H1 (cell line): ENCODE measurements around the gene GAS7. TPM values are rescaled to one million over a fixed set of nuclear protein-coding genes. Genes with fewer than 3 reads are reported as not detected.

Experiments
- CTCF ChIA-PET: fragments of 300-600 bp; sonication (Branson Sonifier 250); formaldehyde crosslinking; loops from one replicate; lab custom pipeline; 2021; ENCODE audit not compliant: partially characterized antibody; lab: Charles Lee
- POLR2A ChIA-PET: fragments of 300-600 bp; sonication (Branson Sonifier 250); formaldehyde crosslinking; loops from one replicate; lab custom pipeline; 2021; ENCODE audit warnings: inconsistent platforms; ENCODE audit not compliant: partially characterized antibody; lab: Charles Lee
- DNase-seq, 2 experiments: peaks; one replicate each; pipeline versions ENCODE4 v3.0.0 to v3.0.0-alpha.2; 2010 to 2022; ENCODE audit warnings: low spot score in 2 of 2, low read depth in 1 of 2, mixed read lengths in 1 of 2
- FAIRE-seq: peaks from 2 replicates; lab custom pipeline; 2011; peaks lifted over from hg19 to GRCh38; lab: Jason Lieb, UNC
- H2AFZ ChIP-seq: 2 replicates; pipeline ENCODE4 v1.8.1; 2012; ENCODE audit warnings: low read length, inconsistent platforms
- H2AK5ac ChIP-seq: 2 replicates; pipeline ENCODE4 v1.6.1; 2013; ENCODE audit warnings: low read depth, low read length
- H2BK120ac ChIP-seq: replicated peaks from 2 replicates; pipeline ENCODE3; 2013; ENCODE audit warnings: low read depth, low read length, inconsistent platforms
- H2BK12ac ChIP-seq: 2 replicates; pipeline ENCODE4 v1.6.1; 2013; ENCODE audit warnings: low read depth, low read length
- H2BK15ac ChIP-seq: 2 replicates; pipeline ENCODE4 v1.6.1; 2013; ENCODE audit warnings: low read length
- H2BK20ac ChIP-seq: 2 replicates; pipeline ENCODE4 v1.6.1; 2013; ENCODE audit warnings: low read length
- H2BK5ac ChIP-seq: 2 replicates; pipeline ENCODE4 v1.6.1; 2013; ENCODE audit warnings: low read depth, low read length
- H3K14ac ChIP-seq: 2 replicates; pipeline ENCODE4 v1.6.1; 2013; ENCODE audit warnings: inconsistent platforms; ENCODE audit not compliant: insufficient read length
- H3K18ac ChIP-seq: 2 replicates; pipeline ENCODE4 v1.6.1; 2013; ENCODE audit warnings: low read length; ENCODE audit errors: extremely low read depth
- H3K23ac ChIP-seq: 2 replicates; pipeline ENCODE4 v1.6.1; 2013; ENCODE audit warnings: inconsistent platforms; ENCODE audit not compliant: insufficient read length
- H3K23me2 ChIP-seq: 2 replicates; pipeline ENCODE4 v1.6.1; 2013; ENCODE audit warnings: low read depth, low read length
- H3K27ac ChIP-seq: 2 replicates; pipeline ENCODE4 v1.6.1; 2011; ENCODE audit warnings: low read depth, low read length, inconsistent platforms
- H3K27me3 ChIP-seq, 4 experiments: replicated peaks in 1 of 4; 1 replicate in 1 of 4; 2 replicates in 3 of 4; pipeline versions ENCODE4 v1.6.1 to v1.8.1; 2011 to 2013; ENCODE audit warnings: low read length in 3 of 4, mild to moderate bottlenecking in 3 of 4, inconsistent platforms in 2 of 4, mixed read lengths in 2 of 4, moderate library complexity in 1 of 4; ENCODE audit not compliant: control insufficient read depth in 3 of 4, insufficient read depth in 3 of 4; ENCODE audit errors: extremely low read depth in 1 of 4
- H3K36me3 ChIP-seq, 4 experiments: 2 replicates each; pipeline versions ENCODE4 v1.6.1 to v1.8.1; 2011 to 2013; ENCODE audit warnings: mild to moderate bottlenecking in 4 of 4, low read length in 3 of 4, moderate library complexity in 2 of 4, control low read depth in 1 of 4, inconsistent platforms in 1 of 4; ENCODE audit not compliant: insufficient read depth in 4 of 4, control insufficient read depth in 2 of 4
- H3K4ac ChIP-seq: replicated peaks from 2 replicates; pipeline ENCODE3; 2013; ENCODE audit warnings: low read length, low read depth, mixed read lengths, inconsistent platforms; ENCODE audit not compliant: insufficient read length
- H3K4me1 ChIP-seq, 4 experiments: replicated peaks in 1 of 4; 1 replicate in 1 of 4; 2 replicates in 3 of 4; pipeline versions ENCODE4 v1.6.1 to v1.8.1; 2011 to 2013; ENCODE audit warnings: low read length in 3 of 4, inconsistent platforms in 2 of 4, mixed read lengths in 1 of 4; ENCODE audit not compliant: insufficient read depth in 4 of 4, control insufficient read depth in 3 of 4
- H3K4me2 ChIP-seq, 2 experiments: 2 replicates each; pipeline versions ENCODE4 v1.6.1 to v1.8.1; 2011 to 2013; ENCODE audit warnings: low read depth in 2 of 2, low read length in 2 of 2, control low read depth in 1 of 2, inconsistent platforms in 1 of 2, mild to moderate bottlenecking in 1 of 2; ENCODE audit not compliant: insufficient read depth in 1 of 2
- H3K4me3 ChIP-seq, 4 experiments: fragments of 200-600, 300-600 bp in 1 of 4; sonication (generic), shearing (Covaris generic), sonication (Bioruptor Twin) in 1 of 4; 2 replicates each; pipeline versions ENCODE4 v1.5.1 to v1.8.1; 2011 to 2016; ENCODE audit warnings: low read length in 4 of 4, low read depth in 3 of 4, control low read depth in 2 of 4, inconsistent platforms in 2 of 4, mild to moderate bottlenecking in 2 of 4, mixed read lengths in 1 of 4, moderate library complexity in 1 of 4; ENCODE audit not compliant: insufficient read depth in 2 of 4; ENCODE audit errors: extremely low read depth in 1 of 4
- H3K56ac ChIP-seq: replicated peaks from 2 replicates; pipeline ENCODE3; 2013; ENCODE audit warnings: low read depth, mild to moderate bottlenecking, mixed read lengths, low read length, inconsistent platforms; ENCODE audit not compliant: insufficient read length
- H3K79me1 ChIP-seq: 2 replicates; pipeline ENCODE4 v1.6.1; 2013; ENCODE audit warnings: low read depth, low read length, control low read depth
- H3K79me2 ChIP-seq, 2 experiments: 2 replicates each; pipeline versions ENCODE4 v1.6.1 to v1.8.1; 2012 to 2013; ENCODE audit warnings: low read length in 2 of 2, mild to moderate bottlenecking in 2 of 2, inconsistent platforms in 1 of 2; ENCODE audit not compliant: insufficient read depth in 2 of 2, control insufficient read depth in 1 of 2
- H3K9ac ChIP-seq, 4 experiments: replicated peaks in 1 of 4; 1 replicate in 1 of 4; 2 replicates in 3 of 4; pipeline versions ENCODE4 v1.6.1 to v1.8.1; 2011 to 2013; ENCODE audit warnings: low read depth in 3 of 4, low read length in 3 of 4, control low read depth in 2 of 4, mild to moderate bottlenecking in 2 of 4, moderate library complexity in 2 of 4, inconsistent platforms in 1 of 4; ENCODE audit errors: extremely low read depth in 1 of 4
- H3K9me3 ChIP-seq, 2 experiments: 2 replicates each; pipeline versions ENCODE4 v1.6.1 to v1.8.1; 2012 to 2013; ENCODE audit warnings: mild to moderate bottlenecking in 2 of 2, moderate library complexity in 2 of 2, control low read depth in 1 of 2, inconsistent platforms in 1 of 2, low read depth in 1 of 2, low read length in 1 of 2, mixed read lengths in 1 of 2; ENCODE audit not compliant: insufficient read depth in 2 of 2
- H4K20me1 ChIP-seq, 2 experiments: replicated peaks in 1 of 2; 2 replicates each; pipeline versions ENCODE3 to v1.8.1; 2011 to 2013; ENCODE audit warnings: inconsistent platforms in 2 of 2, low read length in 2 of 2, mild to moderate bottlenecking in 1 of 2; ENCODE audit not compliant: insufficient read depth in 2 of 2, control insufficient read depth in 1 of 2
- H4K5ac ChIP-seq: 2 replicates; pipeline ENCODE4 v1.6.1; 2013; ENCODE audit warnings: low read length, low read depth, mixed read lengths, inconsistent platforms; ENCODE audit not compliant: insufficient read length
- H4K8ac ChIP-seq: 2 replicates; pipeline ENCODE4 v1.8.0; 2013; ENCODE audit warnings: mild to moderate bottlenecking, moderate library complexity, low read length, inconsistent platforms; ENCODE audit not compliant: insufficient read depth; ENCODE audit errors: extremely low read depth
- H4K91ac ChIP-seq: replicated peaks from 2 replicates; pipeline ENCODE3; 2013; ENCODE audit warnings: low read length, mixed read lengths, inconsistent platforms; ENCODE audit not compliant: insufficient read length
- CBX5 ChIP-seq: fragments of 300-800, 300-1000 bp; sonication (generic); IDR thresholded peaks from 2 replicates; pipeline ENCODE4 v1.7.1; 2016; ENCODE audit warnings: antibody characterized with exemption, low read length, low read depth
- E2F6 ChIP-seq: IDR thresholded peaks from 2 replicates; pipeline ENCODE4 v1.6.1; 2012; ENCODE audit warnings: inconsistent platforms
- EP300 ChIP-seq, 2 experiments: IDR thresholded peaks; 1 replicate in 1 of 2; 2 replicates in 1 of 2; pipeline ENCODE4 v1.6.1; 2011 to 2012; ENCODE audit warnings: low read depth in 2 of 2, low read length in 2 of 2, mild to moderate bottlenecking in 2 of 2, borderline replicate concordance in 1 of 2, inconsistent platforms in 1 of 2, moderate library complexity in 1 of 2
- GABPA ChIP-seq: IDR thresholded peaks from 2 replicates; pipeline ENCODE4 v1.6.1; 2011; ENCODE audit warnings: mild to moderate bottlenecking, low read length, moderate library complexity, borderline replicate concordance; ENCODE audit not compliant: insufficient read depth
- KDM5A ChIP-seq: fragments of 200-600 bp; IDR thresholded peaks from 2 replicates; pipeline ENCODE4 v1.7.1; 2012; ENCODE audit warnings: mild to moderate bottlenecking, low read length, inconsistent platforms, mixed read lengths
- MAFK ChIP-seq: IDR thresholded peaks from 2 replicates; pipeline ENCODE4 v1.6.1; 2012; ENCODE audit warnings: low read depth, mild to moderate bottlenecking, improper control_type of control experiment, low read length
- RBBP5 ChIP-seq: IDR thresholded peaks from 2 replicates; pipeline ENCODE4 v1.7.1; 2012; ENCODE audit warnings: low read depth, mild to moderate bottlenecking, inconsistent platforms, low read length, moderate library complexity, borderline replicate concordance
- RNF2 ChIP-seq: fragments of 200-900, 300-1000 bp; sonication (generic); IDR thresholded peaks from 2 replicates; pipeline ENCODE4 v1.7.1; 2016; ENCODE audit warnings: borderline replicate concordance, low read depth, mild to moderate bottlenecking, antibody characterized with exemption, low read length; ENCODE audit not compliant: poor library complexity, severe bottlenecking; ENCODE audit errors: missing control alignments
- RXRA ChIP-seq: IDR thresholded peaks from 2 replicates; pipeline ENCODE4 v1.6.1; 2011; ENCODE audit warnings: low read depth, mild to moderate bottlenecking, low read length, moderate library complexity; ENCODE audit not compliant: insufficient read depth
- WGBS, 2 experiments: shearing (Covaris generic) in 1 of 2; methylation state at CpG; one replicate each; pipeline versions ENCODE4 v1.1.6 to v1.1.7; 2013 to 2015; ENCODE audit warnings: low lambda C conversion rate in 2 of 2, mixed read lengths in 2 of 2, inconsistent platforms in 1 of 2, low coverage in 1 of 2, missing lambda C conversion rate in 1 of 2; ENCODE audit not compliant: insufficient replicate concordance in 2 of 2, insufficient coverage in 1 of 2, insufficient read length in 1 of 2; ENCODE audit errors: extremely low coverage in 1 of 2, missing lambda C conversion rate in 1 of 2; 5-methylcytosine and 5-hydroxymethylcytosine counted together
- polyA plus RNA-seq, 7 experiments: library from polyadenylated mRNA; depleted of rRNA in 3 of 7; stranded (reverse) in 5 of 7; unstranded in 2 of 7; fragments of >200 nt in 5 of 7; fragments of 200-250 nt in 2 of 7; gene quantifications; 1 replicate in 5 of 7; 2 replicates in 1 of 7; 4 replicates in 1 of 7; pipeline versions ENCODE4 v1.2.1 to v1.2.3, GENCODE V29; 2011 to 2013; ENCODE audit warnings: missing spikeins in 2 of 7, mixed read lengths in 2 of 7
- total RNA-seq: library from RNA; stranded (reverse); fragmentation: NEBNext Ultra II Directional; extraction: Animal tissue kit (Norgen Biotek cat#: 25700); gene quantifications from 2 replicates; pipeline ENCODE4 v1.2.1, GENCODE V29; 2021

The GAS7 gene
- total and polyA plus RNA-seq, 2 of the 8 experiments (the other 6 are each of a cell fraction or from before 2014, with no cell fraction given): 5.0 to 14.5 TPM

GRCh38 chr17:10025976-10026901, 172.2 kb downstream of the GAS7 start:
- FAIRE-seq: no peak
- Histone ChIP-seq H3K23me2 (no peaks in the 10 kb centered on the region), H3K9ac (no peak overlapping the region), H2BK15ac (no peak overlapping the region), H3K18ac (no peak overlapping the region), H3K14ac (no peak overlapping the region), H3K4me1 (peaks cover 0 to 5% (median 3%) of the 10 kb centered on the region in 4 experiments; a peak in 3 of 7 replicates), H3K27me3 (no peaks in the 10 kb centered on the region), H2BK20ac (no peak overlapping the region), H3K23ac (no peak overlapping the region), H3K56ac (no peak overlapping the region), H3K4ac (peak overlapping the region; percentile 29), H2BK12ac (0 out of 2 replicates have a peak overlapping the region, but pooled peaks have one; percentile 9), H4K20me1 (peaks cover 0 to 4% of the 10 kb centered on the region in 2 experiments), H2AFZ (no peak overlapping the region), H4K5ac (no peak overlapping the region), H2AK5ac (no peak overlapping the region), H4K91ac (peak overlapping the region; percentile 63), H2BK120ac (no peak overlapping the region), H3K4me2 (no peak overlapping the region), H3K27ac (no peak overlapping the region), H3K36me3 (no peaks in the 10 kb centered on the region), H2BK5ac (peak overlapping the region; percentile 49; the same call in 1 of the 2 replicates), H4K8ac (no peak overlapping the region), H3K4me3 (no peak overlapping the region), H3K79me1 (no peaks in the 10 kb centered on the region), H3K9me3 (no peaks in the 10 kb centered on the region), H3K79me2 (no peaks in the 10 kb centered on the region)
- no peak for DNase-seq
- ChIA-PET CTCF (interaction anchor here (0.8 to 1.2 kb wide), 3 partner anchors 44 to 200 kb away, joined by 3 to 6 read pairs (median 5); no protein-coding TSS in a partner anchor), POLR2A (interaction anchor here (1.0 kb wide), 1 partner anchor 44 kb away, joined by 3 read pairs; no protein-coding TSS in a partner anchor)
- WGBS, 2 experiments: 78% methylated on average over 19 of the region's 21 CpGs; no CpG with 5 or more reads in 1 of the 2 experiments
- no peak for TF ChIP-seq EP300 (IDR thresholded peaks at IDR 0.05; ENCODE audit: borderline replicate concordance in 1 of 2, low read depth in 2 of 2, low read length in 2 of 2)
- no peak for TF ChIP-seq MAFK
- no peak for TF ChIP-seq RBBP5
- no peak for TF ChIP-seq KDM5A
- TF ChIP-seq E2F6: no peak
- no peak for TF ChIP-seq RXRA
- TF ChIP-seq RNF2: no peak
- no peak for TF ChIP-seq CBX5
- no peak for TF ChIP-seq GABPA
